ENCODE measurements around the gene CC2D1A.

CC2D1A gene

GRCh38 chr19:13905634-13906520 lies at the start of gene CC2D1A, which contains the start of gene BRME1:
CC2D1A (plus strand) TSS chr19:13906201; CDS start chr19:13906442, 241 bp downstream.
BRME1 (minus strand) TSS chr19:13906117; CDS start chr19:13904892, 1,225 bp downstream.
- DNase-seq, result peak; percentile 89

- DNase-seq, result no peak
Observed at GRCh38 chr19:13856497-13856896, 49.5 kb upstream of the CC2D1A start.

GRCh38 chr19:13859361-13859880 lies 46.6 kb upstream of the CC2D1A start:
- no peak for DNase-seq

GRCh38 chr19:13860679-13861391 lies 45.2 kb upstream of the CC2D1A start:
- DNase-seq, result no peak

GRCh38 chr19:13861392-13861713 lies 44.6 kb upstream of the CC2D1A start:
- DNase-seq, result no peak

GRCh38 chr19:13861714-13862531 lies 44.1 kb upstream of the CC2D1A start:
- DNase-seq, result peak; percentile 66

GRCh38 chr19:13864046-13864666 lies 41.8 kb upstream of the CC2D1A start:
- no peak for DNase-seq

- no peak for DNase-seq
Observed at GRCh38 chr19:13864667-13865570, 41.1 kb upstream of the CC2D1A start.

GRCh38 chr19:13865571-13866462 lies 40.2 kb upstream of the CC2D1A start:
- no peak for DNase-seq

- DNase-seq, result no peak
Observed at GRCh38 chr19:13866463-13867046, 39.4 kb upstream of the CC2D1A start.

GRCh38 chr19:13868663-13869062 lies 37.3 kb upstream of the CC2D1A start:
- DNase-seq, result no peak

- no peak for DNase-seq
Observed at GRCh38 chr19:13869281-13869680, 36.7 kb upstream of the CC2D1A start.

GRCh38 chr19:13870873-13871272 lies 35.1 kb upstream of the CC2D1A start:
- DNase-seq, result no peak

GRCh38 chr19:13872339-13872694 lies 33.7 kb upstream of the CC2D1A start:
- no peak for DNase-seq

- no peak for DNase-seq
Observed at GRCh38 chr19:13872695-13873389, 33.2 kb upstream of the CC2D1A start.

GRCh38 chr19:13873834-13874515 lies 32.0 kb upstream of the CC2D1A start:
- DNase-seq, result no peak

- DNase-seq, result no peak
Observed at GRCh38 chr19:13875824-13876223, 30.2 kb upstream of the CC2D1A start.

- no peak for DNase-seq
Observed at GRCh38 chr19:13876834-13877233, 29.2 kb upstream of the CC2D1A start, which contains the start of gene NANOS3. NANOS3 (plus strand) TSS chr19:13877134; CDS start chr19:13877249, 115 bp downstream.

- DNase-seq, result no peak
Observed at GRCh38 chr19:13877303-13877702, 28.7 kb upstream of the CC2D1A start.

All from NCI-H1436 (cell line).